IMR-90 (cell line): ENCODE measurements around the gene SCG5. TPM values are rescaled to one million over a fixed set of nuclear protein-coding genes. Genes with fewer than 3 reads are reported as not detected.

ENCODE experiments used
- ATAC-seq: fragments of 200-7000 bp; cut with Tn5 transposase; 2 replicates; pipeline ENCODE4 v1.9.1; 2020; ENCODE audit warnings: low read depth, mild to moderate bottlenecking, moderate library complexity
- BruUV-seq: library from RNA; stranded (reverse); fragments of 400-500 nt; replicated peaks from 2 replicates; lab custom pipeline; 2021; lab: Mats Ljungman, UMichigan
- CTCF ChIA-PET: fragments of 300-600 bp; formaldehyde crosslinking; extraction: SDS; loops from one replicate; lab custom pipeline; 2021; ENCODE audit warnings: antibody characterized with exemption; lab: Yijun Ruan, JAX
- POLR2A ChIA-PET: fragments of 300-600 bp; sonication (Branson Sonifier 250); formaldehyde crosslinking; loops from one replicate; lab custom pipeline; 2022; ENCODE audit warnings: antibody characterized with exemption; ENCODE audit not compliant: unreplicated experiment; lab: Charles Lee
- DNase-seq: peaks from one replicate; pipeline ENCODE4 v3.0.0; 2013
- H2AFZ ChIP-seq: replicated peaks from 2 replicates; pipeline ENCODE3; 2013; ENCODE audit warnings: low read length, mild to moderate bottlenecking; ENCODE audit not compliant: poor library complexity
- H2AK5ac ChIP-seq: 2 replicates; pipeline ENCODE4 v1.6.1; 2013; ENCODE audit warnings: low read depth, low read length, inconsistent platforms
- H2AK9ac ChIP-seq: replicated peaks from 2 replicates; pipeline ENCODE3; 2013; ENCODE audit warnings: mild to moderate bottlenecking, low read depth, low read length, moderate library complexity; ENCODE audit not compliant: poor library complexity
- H2BK120ac ChIP-seq: 2 replicates; pipeline ENCODE4 v1.6.1; 2013; ENCODE audit warnings: low read depth, low read length, inconsistent platforms
- H2BK15ac ChIP-seq: 3 replicates; pipeline ENCODE4 v1.6.1; 2013; ENCODE audit warnings: low read depth, low read length, inconsistent platforms
- H2BK20ac ChIP-seq: 2 replicates; pipeline ENCODE4 v1.6.1; 2013; ENCODE audit warnings: low read depth, mild to moderate bottlenecking, inconsistent platforms, low read length, moderate library complexity
- H2BK5ac ChIP-seq: 2 replicates; pipeline ENCODE4 v1.6.1; 2013; ENCODE audit warnings: mild to moderate bottlenecking, low read depth, low read length, inconsistent platforms; ENCODE audit not compliant: poor library complexity, severe bottlenecking
- H3K14ac ChIP-seq: replicated peaks from 2 replicates; pipeline ENCODE4 v1.6.1; 2013; ENCODE audit warnings: low read depth, low read length, inconsistent platforms
- H3K18ac ChIP-seq: 2 replicates; pipeline ENCODE4 v1.6.1; 2013; ENCODE audit warnings: low read depth, low read length, control low read depth
- H3K23ac ChIP-seq: 2 replicates; pipeline ENCODE4 v1.6.1; 2013; ENCODE audit warnings: low read depth, low read length, inconsistent platforms
- H3K27ac ChIP-seq: 2 replicates; pipeline ENCODE4 v1.5.1; 2013; ENCODE audit warnings: mild to moderate bottlenecking, control low read depth, low read length; ENCODE audit not compliant: insufficient read depth
- H3K27me3 ChIP-seq: 2 replicates; pipeline ENCODE4 v1.6.1; 2013; ENCODE audit warnings: low read length; ENCODE audit not compliant: control insufficient read depth, insufficient read depth
- H3K36me3 ChIP-seq: 2 replicates; pipeline ENCODE4 v1.6.1; 2013; ENCODE audit warnings: low read length, mixed read lengths; ENCODE audit not compliant: control insufficient read depth, insufficient read depth
- H3K4ac ChIP-seq: 2 replicates; pipeline ENCODE4 v1.6.1; 2013; ENCODE audit warnings: low read depth, low read length, inconsistent platforms
- H3K4me1 ChIP-seq: 2 replicates; pipeline ENCODE4 v1.6.1; 2013; ENCODE audit warnings: low read length, mixed read lengths; ENCODE audit not compliant: control insufficient read depth, insufficient read depth
- H3K4me2 ChIP-seq: 2 replicates; pipeline ENCODE4 v1.6.1; 2013; ENCODE audit warnings: low read depth, mild to moderate bottlenecking, control low read depth, low read length, moderate library complexity
- H3K4me3 ChIP-seq: 2 replicates; pipeline ENCODE4 v1.5.1; 2013; ENCODE audit warnings: low read depth, mild to moderate bottlenecking, control low read depth, low read length, moderate library complexity; ENCODE audit not compliant: insufficient read depth
- H3K56ac ChIP-seq: 2 replicates; pipeline ENCODE4 v1.6.1; 2013; ENCODE audit warnings: low read length, inconsistent platforms; ENCODE audit not compliant: insufficient read depth; ENCODE audit errors: extremely low read depth
- H3K79me1 ChIP-seq, 2 experiments: 2 replicates each; pipeline ENCODE4 v1.6.1; 2013; ENCODE audit warnings: low read length in 2 of 2, inconsistent platforms in 1 of 2, low read depth in 1 of 2
- H3K9ac ChIP-seq: 2 replicates; pipeline ENCODE4 v1.6.1; 2013; ENCODE audit warnings: low read depth, low read length, control low read depth
- H3K9me1 ChIP-seq: 2 replicates; pipeline ENCODE4 v1.6.1; 2013; ENCODE audit warnings: low read length, inconsistent platforms; ENCODE audit not compliant: insufficient read depth
- H3K9me3 ChIP-seq: 2 replicates; pipeline ENCODE4 v1.6.1; 2013; ENCODE audit warnings: low read length; ENCODE audit not compliant: control insufficient read depth, insufficient read depth
- H4K20me1 ChIP-seq: 2 replicates; pipeline ENCODE4 v1.6.1; 2013; ENCODE audit warnings: low read length, inconsistent platforms; ENCODE audit not compliant: insufficient read depth
- H4K5ac ChIP-seq: 2 replicates; pipeline ENCODE4 v1.6.1; 2013; ENCODE audit warnings: mild to moderate bottlenecking, low read depth, low read length, control low read depth
- H4K8ac ChIP-seq, 2 experiments: 2 replicates each; pipeline ENCODE4 v1.6.1; 2013; ENCODE audit warnings: low read depth in 2 of 2, low read length in 2 of 2, control low read depth in 1 of 2, inconsistent platforms in 1 of 2
- H4K91ac ChIP-seq: 2 replicates; pipeline ENCODE4 v1.6.1; 2013; ENCODE audit warnings: low read depth, low read length, inconsistent platforms; ENCODE audit not compliant: insufficient read depth
- BHLHE40 ChIP-seq: fragments of 150-350 bp; IDR thresholded peaks from 2 replicates; pipeline ENCODE4 v1.6.1; 2016; ENCODE audit warnings: mild to moderate bottlenecking, low read depth, low read length
- CEBPB ChIP-seq: IDR thresholded peaks from 2 replicates; pipeline ENCODE4 v1.6.1; 2012; ENCODE audit warnings: low read depth, low read length, improper control_type of control experiment
- CHD1 ChIP-seq: IDR thresholded peaks from 2 replicates; pipeline ENCODE4 v1.6.1; 2012; ENCODE audit warnings: low read depth, low read length, improper control_type of control experiment
- FOS ChIP-seq: fragments of 150-350 bp; IDR thresholded peaks from 2 replicates; pipeline ENCODE4 v1.6.1; 2016; ENCODE audit warnings: low read depth, low read length
- MAFK ChIP-seq: IDR thresholded peaks from 2 replicates; pipeline ENCODE4 v1.6.1; 2012; ENCODE audit warnings: low read depth, low read length, improper control_type of control experiment
- MAZ ChIP-seq: IDR thresholded peaks from 2 replicates; pipeline ENCODE4 v1.6.1; 2012; ENCODE audit warnings: low read depth, mild to moderate bottlenecking, low read length, improper control_type of control experiment, moderate library complexity, borderline replicate concordance
- MXI1 ChIP-seq: IDR thresholded peaks from 2 replicates; pipeline ENCODE4 v1.6.1; 2012; ENCODE audit warnings: low read depth, mild to moderate bottlenecking, low read length, moderate library complexity, borderline replicate concordance
- NFE2L2 ChIP-seq: fragments of 150-350 bp; IDR thresholded peaks from 2 replicates; pipeline ENCODE4 v1.6.1; 2016; ENCODE audit warnings: low read depth, mild to moderate bottlenecking, low read length
- POLR2A ChIP-seq: IDR thresholded peaks from 2 replicates; pipeline ENCODE4 v1.6.1; 2012; ENCODE audit warnings: mild to moderate bottlenecking, low read depth, low read length
- RAD21 ChIP-seq: IDR thresholded peaks from 2 replicates; pipeline ENCODE4 v1.6.1; 2012; ENCODE audit warnings: low read length, improper control_type of control experiment
- RFX5 ChIP-seq: IDR thresholded peaks from 2 replicates; pipeline ENCODE4 v1.8.0; 2012; ENCODE audit warnings: low read depth, mild to moderate bottlenecking, low read length, moderate library complexity
- WGBS, 2 experiments: methylation state at CpG; one replicate each; pipeline versions ENCODE4 v1.1.5 to v1.1.7; 2013; ENCODE audit warnings: missing lambda C conversion rate in 2 of 2; ENCODE audit not compliant: insufficient read length in 1 of 2; ENCODE audit errors: extremely low coverage in 2 of 2; 5-methylcytosine and 5-hydroxymethylcytosine counted together
- dilution Hi-C: fragments of 300-500 bp; cut with HindIII; formaldehyde crosslinking; loops from one replicate; pipeline ENCODE4 v1.14.3; 2018; ENCODE audit warnings: low sequenced_read_pairs; ENCODE audit not compliant: unreplicated experiment
- in situ Hi-C: fragments of 300-500 bp; cut with MboI; formaldehyde crosslinking; loops from 3 replicates; pipeline ENCODE4 v1.14.3; 2019; ENCODE audit warnings: low sequenced_read_pairs, inconsistent platforms, mixed read lengths
- intact Hi-C: fragments of 100-400 bp; cut with micrococcal nuclease; formaldehyde crosslinking; loops from 2 replicates; pipeline ENCODE4 v1.10.0; 2022
- polyA plus RNA-seq, 3 experiments: library from polyadenylated mRNA; depleted of rRNA; stranded (reverse); fragments of >200 nt; gene quantifications; 2 replicates each; pipeline ENCODE4 v1.2.3, GENCODE V29; 2012; ENCODE audit warnings: low replicate concordance in 1 of 3
- total RNA-seq: library from RNA; depleted of rRNA; stranded (reverse); fragments of >200 nt; gene quantifications from 2 replicates; pipeline ENCODE4 v1.2.3, GENCODE V29; 2012
- TF ChIP-seq, protein P1 (sequence below): fragments of 150-350 bp; IDR thresholded peaks from 2 replicates; pipeline ENCODE4 v1.6.1; 2016; ENCODE audit warnings: low read depth, mild to moderate bottlenecking, low read length, moderate library complexity, borderline replicate concordance
- TF ChIP-seq, protein P2 (sequence below): fragments of 150-350 bp; IDR thresholded peaks from 2 replicates; pipeline ENCODE4 v1.6.1; 2017; ENCODE audit warnings: mild to moderate bottlenecking, antibody characterized with exemption, low read length, low read depth
- TF ChIP-seq, protein P3 (sequence below): conservative IDR thresholded peaks from 2 replicates; pipeline ENCODE4 v1.5.1; 2012; ENCODE audit warnings: mild to moderate bottlenecking, low read depth, low read length, improper control_type of control experiment

Gene SCG5
- total and polyA plus RNA-seq, 2 of the 4 experiments (the other 2 are of a cell fraction): 7.9 to 16.8 TPM

DNA sequence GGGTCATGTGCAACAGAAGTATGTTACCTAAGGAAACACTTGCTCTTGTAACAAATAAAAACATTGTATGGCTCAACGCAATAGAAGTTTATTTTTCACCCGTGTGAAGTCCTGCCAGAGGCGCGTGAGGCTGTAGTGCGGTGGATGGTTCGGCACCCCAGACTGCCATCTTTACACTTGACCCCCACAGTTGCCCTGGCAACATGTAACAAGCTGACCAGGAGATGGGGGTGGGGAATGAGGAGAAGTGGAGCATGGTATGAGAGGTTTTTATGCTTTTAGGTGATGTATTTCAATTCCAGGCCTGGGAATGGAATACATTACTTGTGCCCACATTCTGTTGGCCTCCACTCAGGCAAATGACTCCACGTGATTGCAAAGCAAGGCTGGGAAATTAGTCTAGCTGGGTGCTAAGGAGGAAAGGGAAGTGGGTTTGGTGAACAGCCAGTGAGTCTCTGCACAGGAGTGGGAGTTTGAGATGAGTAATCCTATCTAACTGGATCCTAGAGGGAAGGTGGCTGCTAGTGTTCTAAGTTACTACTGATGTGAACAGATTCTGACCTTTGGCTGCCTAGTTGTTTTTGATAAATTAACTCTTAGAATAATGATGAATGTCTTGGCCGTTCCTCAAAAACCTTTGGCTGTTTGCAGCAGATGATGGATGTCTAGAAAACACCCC is 42.5 kb downstream of the SCG5 start:
- Histone ChIP-seq H3K56ac (no peak overlapping the region), H2AFZ (no peak overlapping the region), H4K5ac (peak overlapping the region; percentile 13; the same call in 1 of the 2 replicates), H2AK5ac (peak overlapping the region; percentile 77), H3K9me3 (no peaks in the 10 kb centered on the region), H3K9ac (no peak overlapping the region), H2BK15ac (peak overlapping the region; percentile 31; the same call in 1 of the 3 replicates), H3K23ac (peak overlapping the region; percentile 27; the same call in 1 of the 2 replicates), H3K4ac (peak overlapping the region; percentile 69), H3K4me3 (no peak overlapping the region), H4K20me1 (no peaks in the 10 kb centered on the region), H2BK5ac (peak overlapping the region; percentile 42), H3K4me1 (peaks cover 22% of the 10 kb centered on the region), H2AK9ac (peak overlapping the region; percentile 13), H3K27me3 (no peaks in the 10 kb centered on the region), H2BK20ac (peak overlapping the region; percentile 54; the same call in 1 of the 2 replicates), H3K79me1 (peaks cover 0 to 22% of the 10 kb centered on the region in 2 experiments; a peak in 3 of 4 replicates), H3K14ac (peak overlapping the region; percentile 36), H4K91ac (no peak overlapping the region), H3K18ac (peak overlapping the region; percentile 45; the same call in 1 of the 2 replicates), H4K8ac (peak overlapping the region; percentile 12 to 15; a peak in 1 of 4 replicates), H3K4me2 (no peak overlapping the region), H3K36me3 (no peaks in the 10 kb centered on the region), H2BK120ac (peak overlapping the region; percentile 77), H3K27ac (no peak overlapping the region; the same call in 1 of the 2 replicates), H3K9me1 (peaks cover 22% of the 10 kb centered on the region)
- intact Hi-C loops: loop anchor here (2.0 kb wide), 1 partner anchor 21 kb away; no protein-coding TSS in a partner anchor
- POLR2A ChIA-PET: no interaction called here
- WGBS, 2 experiments: 60% methylated on average over 5 of the region's 8 CpGs; no CpG with 5 or more reads in 1 of the 2 experiments
- dilution Hi-C loops: no loop called here
- no TSS peak for BruUV-seq
- CTCF ChIA-PET: interaction anchor here (0.8 kb wide), 1 partner anchor 21 kb away, joined by 3 read pairs; no protein-coding TSS in a partner anchor
- DNase-seq (peak; percentile 95), ATAC-seq (peak; percentile 65)
- in situ Hi-C loops: loop anchor here (5.0 kb wide), 1 partner anchor 33 kb away; the partner anchor contains the start of gene GREM1
- peak; percentile 67; the same call in 1 of the 2 replicates for TF ChIP-seq CEBPB
- TF ChIP-seq, protein P1, sequence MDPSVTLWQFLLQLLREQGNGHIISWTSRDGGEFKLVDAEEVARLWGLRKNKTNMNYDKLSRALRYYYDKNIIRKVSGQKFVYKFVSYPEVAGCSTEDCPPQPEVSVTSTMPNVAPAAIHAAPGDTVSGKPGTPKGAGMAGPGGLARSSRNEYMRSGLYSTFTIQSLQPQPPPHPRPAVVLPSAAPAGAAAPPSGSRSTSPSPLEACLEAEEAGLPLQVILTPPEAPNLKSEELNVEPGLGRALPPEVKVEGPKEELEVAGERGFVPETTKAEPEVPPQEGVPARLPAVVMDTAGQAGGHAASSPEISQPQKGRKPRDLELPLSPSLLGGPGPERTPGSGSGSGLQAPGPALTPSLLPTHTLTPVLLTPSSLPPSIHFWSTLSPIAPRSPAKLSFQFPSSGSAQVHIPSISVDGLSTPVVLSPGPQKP: no peak
- no peak for TF ChIP-seq RAD21
- no peak for TF ChIP-seq CHD1
- no peak for TF ChIP-seq MAFK
- TF ChIP-seq POLR2A: 0 out of 2 replicates have a peak, but pooled peaks have one; percentile 24
- no peak for TF ChIP-seq MAZ
- TF ChIP-seq NFE2L2: no peak
- TF ChIP-seq, protein P2, sequence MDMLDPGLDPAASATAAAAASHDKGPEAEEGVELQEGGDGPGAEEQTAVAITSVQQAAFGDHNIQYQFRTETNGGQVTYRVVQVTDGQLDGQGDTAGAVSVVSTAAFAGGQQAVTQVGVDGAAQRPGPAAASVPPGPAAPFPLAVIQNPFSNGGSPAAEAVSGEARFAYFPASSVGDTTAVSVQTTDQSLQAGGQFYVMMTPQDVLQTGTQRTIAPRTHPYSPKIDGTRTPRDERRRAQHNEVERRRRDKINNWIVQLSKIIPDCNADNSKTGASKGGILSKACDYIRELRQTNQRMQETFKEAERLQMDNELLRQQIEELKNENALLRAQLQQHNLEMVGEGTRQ: peak; percentile 86
- 0 out of 2 replicates have a peak, but pooled peaks have one; percentile 29 for TF ChIP-seq FOS
- TF ChIP-seq MXI1: no peak
- TF ChIP-seq, protein P3, sequence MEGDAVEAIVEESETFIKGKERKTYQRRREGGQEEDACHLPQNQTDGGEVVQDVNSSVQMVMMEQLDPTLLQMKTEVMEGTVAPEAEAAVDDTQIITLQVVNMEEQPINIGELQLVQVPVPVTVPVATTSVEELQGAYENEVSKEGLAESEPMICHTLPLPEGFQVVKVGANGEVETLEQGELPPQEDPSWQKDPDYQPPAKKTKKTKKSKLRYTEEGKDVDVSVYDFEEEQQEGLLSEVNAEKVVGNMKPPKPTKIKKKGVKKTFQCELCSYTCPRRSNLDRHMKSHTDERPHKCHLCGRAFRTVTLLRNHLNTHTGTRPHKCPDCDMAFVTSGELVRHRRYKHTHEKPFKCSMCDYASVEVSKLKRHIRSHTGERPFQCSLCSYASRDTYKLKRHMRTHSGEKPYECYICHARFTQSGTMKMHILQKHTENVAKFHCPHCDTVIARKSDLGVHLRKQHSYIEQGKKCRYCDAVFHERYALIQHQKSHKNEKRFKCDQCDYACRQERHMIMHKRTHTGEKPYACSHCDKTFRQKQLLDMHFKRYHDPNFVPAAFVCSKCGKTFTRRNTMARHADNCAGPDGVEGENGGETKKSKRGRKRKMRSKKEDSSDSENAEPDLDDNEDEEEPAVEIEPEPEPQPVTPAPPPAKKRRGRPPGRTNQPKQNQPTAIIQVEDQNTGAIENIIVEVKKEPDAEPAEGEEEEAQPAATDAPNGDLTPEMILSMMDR: no peak
- TF ChIP-seq RFX5: no peak
- TF ChIP-seq BHLHE40: peak; percentile 94
